Trophoblast cell (in vitro differentiated cells and primary cell): ENCODE results near the gene FAM13A.
"Not testable (repeated sequence)": the region's sequence is repeated elsewhere in the genome, so short reads cannot be mapped to it uniquely, and the experiment has no call there.

ENCODE experiments used
- DNase-seq, 2 donors: peaks; one replicate each; pipeline ENCODE4 v3.0.0-alpha.2; 2016
- H2AFZ ChIP-seq: 2 replicates; pipeline ENCODE4 v1.6.1; 2013; ENCODE audit warnings: low read length, moderate library complexity, mild to moderate bottlenecking; ENCODE audit not compliant: insufficient read depth, poor library complexity
- H2AK5ac ChIP-seq: 2 replicates; pipeline ENCODE4 v1.6.1; 2013; ENCODE audit warnings: mild to moderate bottlenecking, low read length
- H2BK120ac ChIP-seq: 2 replicates; pipeline ENCODE4 v1.6.1; 2013; ENCODE audit warnings: low read length, mild to moderate bottlenecking, moderate library complexity; ENCODE audit not compliant: insufficient read depth, poor library complexity
- H2BK12ac ChIP-seq: 2 replicates; pipeline ENCODE4 v1.6.1; 2013; ENCODE audit warnings: mild to moderate bottlenecking, low read length, moderate library complexity
- H2BK5ac ChIP-seq: 2 replicates; pipeline ENCODE4 v1.6.1; 2013; ENCODE audit warnings: low read length, low read depth, moderate library complexity, mild to moderate bottlenecking; ENCODE audit not compliant: poor library complexity
- H3K14ac ChIP-seq: 2 replicates; pipeline ENCODE4 v1.6.1; 2013; ENCODE audit warnings: mild to moderate bottlenecking, low read length
- H3K18ac ChIP-seq: 2 replicates; pipeline ENCODE4 v1.6.1; 2013; ENCODE audit warnings: mild to moderate bottlenecking, low read length
- H3K23ac ChIP-seq: 2 replicates; pipeline ENCODE4 v1.6.1; 2013; ENCODE audit warnings: low read length
- H3K27ac ChIP-seq: 2 replicates; pipeline ENCODE4 v1.5.1; 2013; ENCODE audit warnings: low read depth, mild to moderate bottlenecking, inconsistent platforms, low read length, moderate library complexity
- H3K27me3 ChIP-seq: 2 replicates; pipeline ENCODE4 v1.6.1; 2013; ENCODE audit warnings: inconsistent platforms, mild to moderate bottlenecking, low read length, moderate library complexity; ENCODE audit not compliant: insufficient read depth
- H3K36me3 ChIP-seq, 2 experiments: 1 replicate in 1 of 2; 2 replicates in 1 of 2; pipeline ENCODE4 v1.6.1; 2013; ENCODE audit warnings: low read length in 2 of 2, mild to moderate bottlenecking in 2 of 2, moderate library complexity in 1 of 2; ENCODE audit not compliant: insufficient read depth in 2 of 2, control insufficient read depth in 1 of 2
- H3K4ac ChIP-seq: 2 replicates; pipeline ENCODE4 v1.6.1; 2013; ENCODE audit warnings: low read depth, mild to moderate bottlenecking, low read length, moderate library complexity
- H3K4me1 ChIP-seq, 2 experiments: 1 replicate in 1 of 2; 2 replicates in 1 of 2; pipeline ENCODE4 v1.6.1; 2013; ENCODE audit warnings: low read length in 2 of 2, mild to moderate bottlenecking in 2 of 2, moderate library complexity in 1 of 2; ENCODE audit not compliant: insufficient read depth in 2 of 2, control insufficient read depth in 1 of 2
- H3K4me2 ChIP-seq: 2 replicates; pipeline ENCODE4 v1.6.1; 2013; ENCODE audit warnings: inconsistent platforms, mild to moderate bottlenecking, low read length, moderate library complexity
- H3K4me3 ChIP-seq: 2 replicates; pipeline ENCODE4 v1.5.1; 2013; ENCODE audit warnings: mild to moderate bottlenecking, low read depth, low read length, inconsistent platforms
- H3K79me1 ChIP-seq: one replicate; pipeline ENCODE4 v1.6.1; 2013; ENCODE audit warnings: low read length
- H3K79me2 ChIP-seq: 2 replicates; pipeline ENCODE4 v1.6.1; 2013; ENCODE audit warnings: low read length, mild to moderate bottlenecking; ENCODE audit not compliant: control insufficient read depth, insufficient read depth, poor library complexity
- H3K9ac ChIP-seq: 2 replicates; pipeline ENCODE4 v1.6.1; 2013; ENCODE audit warnings: mild to moderate bottlenecking, low read length
- H3K9me3 ChIP-seq: 2 replicates; pipeline ENCODE4 v1.6.1; 2013; ENCODE audit warnings: low read depth, mild to moderate bottlenecking, control low read depth, inconsistent platforms, low read length; ENCODE audit not compliant: insufficient read depth
- H4K12ac ChIP-seq: 2 replicates; pipeline ENCODE4 v1.6.1; 2013; ENCODE audit warnings: low read depth, mild to moderate bottlenecking, low read length, moderate library complexity
- H4K8ac ChIP-seq: 2 replicates; pipeline ENCODE4 v1.6.1; 2013; ENCODE audit warnings: low read depth, mild to moderate bottlenecking, low read length, moderate library complexity
- H4K91ac ChIP-seq: one replicate; pipeline ENCODE4 v1.6.1; 2013; ENCODE audit warnings: low read depth, mild to moderate bottlenecking, low read length, moderate library complexity
- WGBS: extraction: QIAGEN DNeasy Blood & Tissue Kit; methylation state at CpG from one replicate; pipeline ENCODE4 v1.1.7; 2013; ENCODE audit warnings: missing lambda C conversion rate; ENCODE audit not compliant: insufficient read length, insufficient coverage; ENCODE audit errors: extremely low coverage; 5-methylcytosine and 5-hydroxymethylcytosine counted together

Gene FAM13A

DNA sequence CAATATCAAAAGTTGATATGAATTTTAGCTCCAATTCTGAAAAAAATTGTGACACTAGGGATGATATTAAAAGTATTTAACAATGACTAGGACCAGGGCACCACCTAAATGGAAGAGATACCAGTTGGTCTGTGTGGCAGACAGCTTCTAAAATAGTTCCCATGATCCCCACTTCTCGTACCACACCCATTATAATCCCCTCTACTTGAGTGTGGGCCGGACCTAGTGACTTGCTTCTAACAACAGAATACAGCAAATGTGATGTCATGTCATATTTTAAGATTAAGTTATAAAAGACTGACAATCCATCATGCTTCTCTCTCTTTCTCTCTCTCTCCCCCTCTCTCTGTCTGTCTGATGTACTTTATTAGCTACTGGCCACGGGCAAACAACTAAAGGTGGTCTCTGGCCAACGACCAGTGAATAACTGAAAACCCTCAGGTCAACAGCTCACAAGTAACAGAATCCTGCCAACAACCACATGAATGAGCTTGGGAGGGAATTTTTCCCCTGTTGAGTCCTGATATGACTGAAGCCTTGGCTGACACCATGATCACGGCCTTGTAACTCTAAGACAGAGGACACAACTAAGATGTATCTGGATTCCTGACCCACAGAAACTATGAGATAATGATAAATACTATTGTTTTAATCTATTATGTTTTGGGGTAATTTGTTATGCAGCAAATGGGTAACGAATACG, 34.4 kb downstream of the FAM13A start:
- H3K27ac ChIP-seq = no peak overlapping the region

DNA sequence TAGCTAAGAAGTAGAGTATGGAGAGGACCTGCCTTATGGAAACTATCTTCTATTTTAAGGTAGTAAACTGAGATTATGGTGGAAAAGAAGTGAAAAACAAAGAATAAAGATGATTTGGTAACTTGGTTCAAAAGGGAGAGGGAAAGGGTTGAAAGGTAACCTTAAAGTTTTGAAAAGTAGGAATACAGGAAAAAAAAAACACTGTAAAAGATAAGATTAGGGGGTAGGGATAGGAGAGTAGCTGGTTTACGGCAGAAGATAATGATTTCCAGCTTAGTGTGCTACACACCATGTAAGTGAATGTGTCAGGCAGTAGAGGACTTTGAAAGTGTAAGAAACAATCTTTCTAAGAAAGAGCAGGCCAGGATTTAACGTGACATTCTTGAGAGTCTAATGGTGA, 35.3 kb downstream of the FAM13A start:
- no peak overlapping the region for H3K4me3 ChIP-seq
- H2BK12ac ChIP-seq = no peak overlapping the region
- H3K79me1 ChIP-seq = no peaks in the 10 kb centered on the region
- no peak overlapping the region for H3K4me2 ChIP-seq
- DNase-seq = no peak
- no peak overlapping the region for H4K91ac ChIP-seq
- H3K9me3 ChIP-seq = peaks cover 1% of the 10 kb centered on the region
- H3K36me3 ChIP-seq = peaks cover 0 to under 1% of the 10 kb centered on the region in 2 experiments
- WGBS = no CpG with 5 or more reads among the region's 2 CpGs
- H4K12ac ChIP-seq = no peak overlapping the region
- no peak overlapping the region for H4K8ac ChIP-seq
- no peak overlapping the region for H3K4ac ChIP-seq
- H2BK5ac ChIP-seq = no peak overlapping the region
- no peak overlapping the region for H2AFZ ChIP-seq
- H3K27me3 ChIP-seq = no peaks in the 10 kb centered on the region
- no peaks in the 10 kb centered on the region for H3K4me1 ChIP-seq
- no peak overlapping the region for H3K9ac ChIP-seq
- H3K79me2 ChIP-seq = no peaks in the 10 kb centered on the region
- H3K18ac ChIP-seq = no peak overlapping the region
- H3K27ac ChIP-seq = no peak overlapping the region
- H3K14ac ChIP-seq = no peak overlapping the region
- no peak overlapping the region for H3K23ac ChIP-seq
- H2BK120ac ChIP-seq = no peak overlapping the region
- H2AK5ac ChIP-seq = no peak overlapping the region

More for the DNA sequence above, 34.4 kb downstream of the FAM13A start:
- Histone ChIP-seq H3K23ac (no peak overlapping the region), H3K79me1 (no peaks in the 10 kb centered on the region), H3K4me2 (no peak overlapping the region), H3K14ac (no peak overlapping the region), H4K8ac (no peak overlapping the region), H3K4me3 (no peak overlapping the region), H2AFZ (no peak overlapping the region), H3K9me3 (peaks cover 1% of the 10 kb centered on the region), H3K79me2 (no peaks in the 10 kb centered on the region), H2AK5ac (no peak overlapping the region), H3K18ac (no peak overlapping the region), H2BK5ac (no peak overlapping the region), H2BK120ac (no peak overlapping the region), H4K12ac (no peak overlapping the region), H3K36me3 (no peaks in the 10 kb centered on the region), H3K4me1 (no peaks in the 10 kb centered on the region), H3K27me3 (no peaks in the 10 kb centered on the region), H4K91ac (no peak overlapping the region), H3K4ac (no peak overlapping the region), H3K9ac (no peak overlapping the region), H2BK12ac (no peak overlapping the region)
- no CpG with 5 or more reads among the region's 7 CpGs for WGBS
- no peak for DNase-seq

DNA sequence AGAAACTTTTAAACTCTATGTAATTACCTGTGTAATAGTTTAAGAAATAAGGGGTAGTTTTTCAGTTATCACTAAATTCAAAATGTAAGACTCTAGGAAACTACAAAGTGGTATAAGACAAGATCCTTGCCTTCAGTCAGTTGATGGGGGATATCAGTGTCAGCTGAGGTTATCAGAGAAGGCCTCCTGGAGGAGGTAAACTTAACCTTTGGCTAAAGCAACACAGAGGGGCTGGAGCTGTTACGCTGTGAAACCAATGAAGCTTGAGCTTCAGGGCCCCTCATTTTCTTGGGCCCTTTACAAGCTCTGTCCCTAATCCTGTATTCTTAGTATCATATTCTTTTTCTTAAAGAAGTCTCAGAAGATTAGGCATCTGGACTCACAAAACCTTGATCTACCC, 35.9 kb downstream of the FAM13A start:
- no peak overlapping the region for H3K4ac ChIP-seq
- no peak overlapping the region for H4K12ac ChIP-seq
- H4K8ac ChIP-seq = no peak overlapping the region
- no peak overlapping the region for H3K9ac ChIP-seq
- H3K23ac ChIP-seq = no peak overlapping the region
- H3K79me2 ChIP-seq = no peaks in the 10 kb centered on the region
- no peak overlapping the region for H3K18ac ChIP-seq
- no peak overlapping the region for H4K91ac ChIP-seq
- H3K4me2 ChIP-seq = no peak overlapping the region
- H3K9me3 ChIP-seq = peaks cover 1% of the 10 kb centered on the region
- H3K4me1 ChIP-seq = no peaks in the 10 kb centered on the region
- no peak overlapping the region for H2BK12ac ChIP-seq
- no peak overlapping the region for H3K4me3 ChIP-seq
- H3K27me3 ChIP-seq = no peaks in the 10 kb centered on the region
- WGBS = no CpG with 5 or more reads among the region's 1 CpG
- no peak overlapping the region for H2BK5ac ChIP-seq
- H3K27ac ChIP-seq = no peak overlapping the region
- no peak overlapping the region for H2BK120ac ChIP-seq
- no peaks in the 10 kb centered on the region for H3K79me1 ChIP-seq
- no peak overlapping the region for H3K14ac ChIP-seq
- DNase-seq = no peak
- no peak overlapping the region for H2AFZ ChIP-seq
- peaks cover 0 to 2% of the 10 kb centered on the region in 2 experiments for H3K36me3 ChIP-seq
- H2AK5ac ChIP-seq = no peak overlapping the region

DNA sequence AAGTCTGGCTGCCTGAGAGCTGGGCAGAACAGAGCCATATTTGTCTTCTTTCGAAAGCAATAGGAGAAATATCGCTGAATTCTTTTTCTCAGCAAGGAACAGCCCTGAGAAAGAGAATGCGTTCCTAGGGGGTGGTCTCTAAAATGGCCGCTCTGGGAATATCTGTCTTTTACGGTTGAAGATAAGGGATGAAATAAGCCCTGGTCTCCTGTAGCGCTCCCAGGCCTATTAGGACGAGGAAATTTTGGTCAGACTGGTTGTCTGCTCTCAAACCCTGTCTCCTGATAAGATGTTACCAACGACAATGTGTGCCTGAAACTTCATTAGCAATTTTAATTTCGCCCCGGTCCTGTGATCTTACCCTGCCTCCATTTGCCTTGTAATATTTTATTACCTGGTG, 42.1 kb downstream of the FAM13A start:
- WGBS = no CpG with 5 or more reads among the region's 10 CpGs

More for the DNA sequence above, 42.1 kb downstream of the FAM13A start:
- not testable (repeated sequence) for DNase-seq, H2BK120ac ChIP-seq, H3K18ac ChIP-seq, H4K12ac ChIP-seq, H3K4me2 ChIP-seq, H4K91ac ChIP-seq, H3K9me3 ChIP-seq, H3K27ac ChIP-seq, H3K14ac ChIP-seq, H4K8ac ChIP-seq, H3K4me3 ChIP-seq, H3K79me2 ChIP-seq, H3K27me3 ChIP-seq, H2BK5ac ChIP-seq, H3K79me1 ChIP-seq, H3K4me1 ChIP-seq, H3K23ac ChIP-seq, H2BK12ac ChIP-seq, H3K36me3 ChIP-seq, H3K9ac ChIP-seq, H3K4ac ChIP-seq, H2AFZ ChIP-seq, H2AK5ac ChIP-seq
